Parathyroid adenoma (tissue), 2 donors: ENCODE measurements around the gene ADGRL3.

Experiments
- H2AFZ ChIP-seq: fragments of 300-600 bp; sonication (generic); one replicate; pipeline ENCODE4 v1.7.0; 2017; ENCODE audit warnings: antibody characterized with exemption, mild to moderate bottlenecking
- H3K27ac ChIP-seq: fragments of 300-600 bp; sonication (generic); one replicate; pipeline ENCODE4 v1.7.0; 2017
- H3K27me3 ChIP-seq: fragments of 300-600 bp; sonication (generic); one replicate; pipeline ENCODE4 v1.7.0; 2017; ENCODE audit warnings: low read length; ENCODE audit not compliant: control insufficient read depth, insufficient read depth
- H3K36me3 ChIP-seq: fragments of 300-600 bp; sonication (generic); one replicate; pipeline ENCODE4 v1.7.0; 2017; ENCODE audit warnings: low read length; ENCODE audit not compliant: control insufficient read depth, insufficient read depth
- H3K4me1 ChIP-seq: fragments of 300-600 bp; sonication (generic); one replicate; pipeline ENCODE4 v1.7.0; 2017; ENCODE audit warnings: control low read depth
- H3K4me2 ChIP-seq: fragments of 300-600 bp; sonication (generic); one replicate; pipeline ENCODE4 v1.7.0; 2017; ENCODE audit warnings: low read length
- H3K4me3 ChIP-seq: fragments of 300-600 bp; sonication (generic); one replicate; pipeline ENCODE4 v1.7.0; 2017; ENCODE audit warnings: low read depth, low read length
- H3K79me2 ChIP-seq: fragments of 300-600 bp; sonication (generic); one replicate; pipeline ENCODE4 v1.7.0; 2017; ENCODE audit warnings: control low read depth
- H3K9ac ChIP-seq: fragments of 300-600 bp; sonication (generic); one replicate; pipeline ENCODE4 v1.7.0; 2017; ENCODE audit warnings: mild to moderate bottlenecking
- H3K9me3 ChIP-seq: fragments of 300-600 bp; sonication (generic); one replicate; pipeline ENCODE4 v1.7.0; 2017; ENCODE audit warnings: low read length; ENCODE audit not compliant: control insufficient read depth
- CTCF ChIP-seq: fragments of 300-600 bp; sonication (generic); IDR thresholded peaks from one replicate; pipeline ENCODE4 v1.7.0; 2017; ENCODE audit warnings: antibody characterized with exemption, mild to moderate bottlenecking
- donor health status: primary hyperparathyroidism.

The ADGRL3 gene

GRCh38 chr4:61425315-61425714 is 225.2 kb downstream of the ADGRL3 start:
- no peak overlapping the region for H3K9ac ChIP-seq
- no peak overlapping the region for H2AFZ ChIP-seq
- H3K27ac ChIP-seq = no peak overlapping the region
- no peak overlapping the region for H3K4me3 ChIP-seq
- no peaks in the 10 kb centered on the region for H3K36me3 ChIP-seq
- H3K79me2 ChIP-seq = no peaks in the 10 kb centered on the region
- TF ChIP-seq CTCF = no peak
- H3K4me2 ChIP-seq = no peak overlapping the region
- H3K4me1 ChIP-seq = no peaks in the 10 kb centered on the region
- H3K27me3 ChIP-seq = no peaks in the 10 kb centered on the region
- no peaks in the 10 kb centered on the region for H3K9me3 ChIP-seq

- Histone ChIP-seq H3K9ac (no peak overlapping the region), H3K27me3 (no peaks in the 10 kb centered on the region), H3K4me1 (no peaks in the 10 kb centered on the region), H3K79me2 (no peaks in the 10 kb centered on the region), H3K9me3 (no peaks in the 10 kb centered on the region), H3K4me2 (no peak overlapping the region), H3K4me3 (no peak overlapping the region), H3K27ac (no peak overlapping the region), H3K36me3 (no peaks in the 10 kb centered on the region), H2AFZ (no peak overlapping the region)
- TF ChIP-seq CTCF = no peak
Measured at GRCh38 chr4:61426229-61426628, 226.1 kb downstream of the ADGRL3 start.

GRCh38 chr4:61427099-61427817 is 227.1 kb downstream of the ADGRL3 start:
- H3K4me2 ChIP-seq = no peak overlapping the region
- H3K79me2 ChIP-seq = no peaks in the 10 kb centered on the region
- no peak overlapping the region for H3K9ac ChIP-seq
- H3K27me3 ChIP-seq = no peaks in the 10 kb centered on the region
- H3K9me3 ChIP-seq = no peaks in the 10 kb centered on the region
- no peak for TF ChIP-seq CTCF
- no peaks in the 10 kb centered on the region for H3K4me1 ChIP-seq
- no peak overlapping the region for H2AFZ ChIP-seq
- H3K4me3 ChIP-seq = no peak overlapping the region
- no peaks in the 10 kb centered on the region for H3K36me3 ChIP-seq
- H3K27ac ChIP-seq = no peak overlapping the region

GRCh38 chr4:61427818-61428495 is 227.8 kb downstream of the ADGRL3 start:
- no peaks in the 10 kb centered on the region for H3K27me3 ChIP-seq
- no peaks in the 10 kb centered on the region for H3K79me2 ChIP-seq
- no peaks in the 10 kb centered on the region for H3K4me1 ChIP-seq
- H3K4me3 ChIP-seq = no peak overlapping the region
- no peak overlapping the region for H3K27ac ChIP-seq
- no peak overlapping the region for H3K4me2 ChIP-seq
- H3K9ac ChIP-seq = no peak overlapping the region
- TF ChIP-seq CTCF = no peak
- no peaks in the 10 kb centered on the region for H3K36me3 ChIP-seq
- H2AFZ ChIP-seq = no peak overlapping the region
- no peaks in the 10 kb centered on the region for H3K9me3 ChIP-seq
